Uterus (tissue), 2 donors: Measurements from ENCODE around the gene ATG16L1.

ENCODE experiments used
- CTCF ChIP-seq, 4 experiments: fragments of 200-600 bp in 2 of 4; fragments of 450-650 bp in 2 of 4; sonication (generic) in 2 of 4; IDR thresholded peaks; one replicate each; pipeline ENCODE4 v1.5.1; 2016 to 2019; ENCODE audit warnings: antibody characterized with exemption in 4 of 4, mild to moderate bottlenecking in 2 of 4, moderate library complexity in 1 of 4
- POLR2A ChIP-seq, 2 donors: fragments of 450-650 bp; IDR thresholded peaks; one replicate each; pipeline ENCODE4 v1.6.1; 2016; ENCODE audit warnings: antibody characterized with exemption in 2 of 2, mild to moderate bottlenecking in 1 of 2, moderate library complexity in 1 of 2

GRCh38 chr2:233244818-233245217, 6.7 kb upstream of the ATG16L1 start:
- no peak for TF ChIP-seq CTCF (IDR thresholded peaks at IDR 0.05)
- no peak for TF ChIP-seq POLR2A (IDR thresholded peaks at IDR 0.05)
